ENCODE data around the gene BCCIP.

BCCIP gene

GRCh38 chr10:125878957-125879835 lies 55.9 kb downstream of the BCCIP start:
- no peak for TF ChIP-seq GATA3 (IDR thresholded peaks at IDR 0.05; ENCODE audit: low read depth, low read length)
- TF ChIP-seq GATA2 (IDR thresholded peaks at IDR 0.05; ENCODE audit: low read depth, low read length), result no peak

GRCh38 chr10:125880719-125881118 lies 57.4 kb downstream of the BCCIP start:
- TF ChIP-seq GATA2 (IDR thresholded peaks at IDR 0.05; ENCODE audit: low read depth, low read length), result no peak
- TF ChIP-seq GATA3 (IDR thresholded peaks at IDR 0.05; ENCODE audit: low read depth, low read length), result no peak

GRCh38 chr10:125881192-125881591 lies 57.8 kb downstream of the BCCIP start, which contains the start of gene DHX32:
Gene DHX32, minus strand, starts transcription at chr10:125881292. Its CDS starts 468 bp downstream, at chr10:125880824.
- TF ChIP-seq GATA3 (IDR thresholded peaks at IDR 0.05; ENCODE audit: low read depth, low read length), result no peak
- TF ChIP-seq GATA2 (IDR thresholded peaks at IDR 0.05; ENCODE audit: low read depth, low read length), result no peak

GRCh38 chr10:125882596-125882995 lies 59.2 kb downstream of the BCCIP start:
- TF ChIP-seq GATA2 (IDR thresholded peaks at IDR 0.05; ENCODE audit: low read depth, low read length), result no peak
- no peak for TF ChIP-seq GATA3 (IDR thresholded peaks at IDR 0.05; ENCODE audit: low read depth, low read length)

GRCh38 chr10:125883211-125883610 lies 59.9 kb downstream of the BCCIP start:
- TF ChIP-seq GATA3 (IDR thresholded peaks at IDR 0.05; ENCODE audit: low read depth, low read length) (no peak), GATA2 (IDR thresholded peaks at IDR 0.05; ENCODE audit: low read depth, low read length) (no peak)

Measured in SH-SY5Y (cell line).